GM18867 (cell line): ENCODE results near the gene SGPP1.
"Not testable (repeated sequence)": the region's sequence is repeated elsewhere in the genome, so short reads cannot be mapped to it uniquely, and the experiment has no call there.

Experiments used
- ATAC-seq: cut with Tn5 transposase; IDR thresholded peaks from one replicate; pipeline ENCODE4 v1.9.1; 2021; ENCODE audit warnings: mild to moderate bottlenecking, moderate library complexity; ENCODE audit not compliant: unreplicated experiment

The SGPP1 gene

DNA sequence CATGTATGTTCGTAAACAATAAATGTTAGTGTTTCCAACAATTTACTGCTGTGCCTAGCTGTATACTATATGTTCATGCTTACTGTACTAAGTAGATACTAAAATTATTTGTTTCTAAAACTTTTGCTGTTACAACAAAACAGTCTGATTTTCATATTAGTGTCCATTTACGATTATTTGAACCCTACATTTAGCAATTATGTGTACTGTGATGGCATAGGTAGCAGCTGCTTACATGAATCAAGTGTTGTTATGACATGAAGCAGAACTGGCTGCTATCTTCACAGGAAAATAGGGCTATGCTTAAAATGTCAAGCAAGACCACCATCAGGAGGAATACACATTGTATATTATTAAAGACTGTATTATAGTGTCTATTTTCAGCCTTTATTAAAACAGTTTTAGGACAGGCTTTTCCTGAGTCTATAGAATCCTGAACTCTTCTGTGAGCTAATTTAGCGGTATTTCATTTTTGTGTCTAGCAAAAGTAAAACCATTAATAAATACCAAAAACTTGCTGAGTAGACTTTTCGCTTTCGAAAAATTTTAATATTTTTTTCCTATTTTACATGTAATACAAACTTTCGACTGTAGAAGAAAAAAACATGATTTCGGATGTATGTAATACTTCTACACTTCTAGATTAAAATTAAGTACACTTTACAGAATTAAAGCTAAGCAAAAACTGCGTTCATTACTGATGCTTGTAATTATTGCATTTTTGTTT lies 85.0 kb downstream of the SGPP1 start:
- no peak for ATAC-seq

DNA sequence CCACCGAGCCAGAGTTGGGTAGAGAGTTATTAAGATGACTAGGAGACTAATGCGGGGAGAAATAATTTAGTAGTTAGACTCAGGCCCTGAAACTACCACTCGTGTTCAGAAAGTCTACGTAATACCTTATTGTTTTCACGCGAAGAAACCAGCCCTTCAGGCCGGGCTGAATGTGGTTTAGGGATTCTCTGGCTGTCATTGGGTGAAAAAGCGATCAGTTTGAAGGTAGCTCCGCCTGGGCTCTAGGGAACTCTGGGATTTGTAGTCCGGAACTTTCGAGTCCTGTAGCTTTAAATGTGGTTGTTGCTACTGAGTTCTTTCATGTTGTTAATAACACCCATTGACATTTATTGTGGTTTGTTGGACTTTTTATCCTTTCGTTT lies 85.6 kb downstream of the SGPP1 start:
- peak; percentile 63 for ATAC-seq

DNA sequence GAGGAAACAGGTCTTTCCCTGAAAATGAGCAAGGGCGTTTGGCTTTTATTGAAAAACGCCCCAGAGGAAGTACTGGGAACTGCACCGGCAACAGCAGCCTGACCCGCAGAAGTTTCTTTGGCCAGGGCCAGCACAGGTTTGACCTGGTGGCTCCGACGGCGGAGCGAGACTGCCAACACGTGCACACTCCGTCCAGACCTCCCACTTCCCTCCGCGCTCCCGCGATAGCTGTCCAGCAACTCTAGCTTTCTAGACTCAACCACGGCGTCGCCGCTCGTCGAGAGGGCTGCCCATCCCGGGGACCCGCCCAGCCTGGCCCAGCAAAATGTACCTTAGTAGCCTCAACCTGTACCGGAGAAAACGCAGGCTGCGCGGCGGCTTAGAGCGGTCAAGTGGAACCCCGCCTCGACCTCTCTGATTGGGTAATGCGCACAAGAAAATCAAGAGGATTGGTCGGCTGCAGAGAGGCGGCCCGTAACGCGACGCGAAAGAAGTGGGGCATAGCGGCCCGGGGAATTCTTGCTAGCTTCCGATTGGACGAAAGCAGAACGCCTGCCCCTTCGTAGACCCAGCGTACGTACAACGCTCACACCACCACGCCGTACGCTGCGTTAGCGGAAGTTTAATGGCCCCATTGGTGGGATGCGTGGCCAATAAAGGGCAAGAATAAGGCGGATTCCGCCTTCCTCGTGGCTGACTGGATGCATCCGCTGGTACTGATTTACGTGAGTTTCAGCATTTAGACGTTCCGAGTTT lies 86.2 kb downstream of the SGPP1 start, which contains the start of gene WDR89:
TSS of gene WDR89 (minus strand) at position 399 of the 756 bp plus-strand sequence. CDS start 41,929 bp downstream, outside the sequence.
- peak; percentile 89 for ATAC-seq

DNA sequence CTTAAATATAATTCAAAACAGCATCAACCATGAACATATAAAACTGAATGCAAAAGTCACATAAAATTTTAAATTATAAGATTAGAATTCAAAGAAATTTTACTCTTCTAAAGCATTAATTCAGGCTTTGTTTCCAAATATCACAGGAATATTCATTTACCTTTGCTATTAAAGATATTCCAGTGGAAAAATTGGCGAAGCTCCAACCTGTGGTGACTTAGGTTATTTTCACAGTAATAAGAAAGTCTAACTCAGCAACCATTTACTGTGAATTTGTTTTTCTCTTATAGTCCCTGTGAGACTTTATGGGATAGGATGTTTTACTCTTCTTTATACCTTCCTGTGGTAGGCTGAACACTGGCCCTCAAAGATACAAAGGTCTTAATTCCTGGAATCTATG lies 89.4 kb downstream of the SGPP1 start:
- no peak for ATAC-seq

DNA sequence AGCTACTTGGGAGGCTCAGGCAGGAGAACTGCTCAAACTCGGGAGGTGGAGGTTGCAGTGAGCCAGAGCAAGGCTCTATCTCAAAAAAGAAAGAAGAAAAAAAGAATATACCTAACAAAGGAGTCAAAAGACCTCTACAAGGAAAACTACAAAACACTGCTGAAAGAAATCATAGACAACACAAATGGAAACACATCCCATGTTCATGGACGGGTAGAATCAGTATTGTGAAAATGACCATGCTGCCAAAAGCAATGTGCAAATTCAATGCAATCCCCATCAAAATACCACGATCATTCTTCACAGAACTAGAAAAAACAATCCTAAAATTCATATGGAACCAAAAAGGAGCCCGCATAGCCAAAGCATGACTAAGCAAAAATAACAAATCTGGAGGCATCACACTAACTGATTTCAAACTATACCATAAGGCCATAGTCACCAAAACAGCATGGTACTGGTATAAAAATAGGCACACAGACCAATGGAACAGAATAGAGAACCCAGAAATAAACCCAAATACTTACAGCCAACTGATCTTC lies 91.7 kb downstream of the SGPP1 start:
- not testable (repeated sequence) for ATAC-seq
